ENCODE measurements around the gene SIM2. TPM values are rescaled to one million over a fixed set of nuclear protein-coding genes. Genes with fewer than 3 reads are reported as not detected.

The SIM2 gene
- total and polyA plus RNA-seq, 2 donors (not counting 1 experiment from before 2014, with no cell fraction given), result not detected

DNA sequence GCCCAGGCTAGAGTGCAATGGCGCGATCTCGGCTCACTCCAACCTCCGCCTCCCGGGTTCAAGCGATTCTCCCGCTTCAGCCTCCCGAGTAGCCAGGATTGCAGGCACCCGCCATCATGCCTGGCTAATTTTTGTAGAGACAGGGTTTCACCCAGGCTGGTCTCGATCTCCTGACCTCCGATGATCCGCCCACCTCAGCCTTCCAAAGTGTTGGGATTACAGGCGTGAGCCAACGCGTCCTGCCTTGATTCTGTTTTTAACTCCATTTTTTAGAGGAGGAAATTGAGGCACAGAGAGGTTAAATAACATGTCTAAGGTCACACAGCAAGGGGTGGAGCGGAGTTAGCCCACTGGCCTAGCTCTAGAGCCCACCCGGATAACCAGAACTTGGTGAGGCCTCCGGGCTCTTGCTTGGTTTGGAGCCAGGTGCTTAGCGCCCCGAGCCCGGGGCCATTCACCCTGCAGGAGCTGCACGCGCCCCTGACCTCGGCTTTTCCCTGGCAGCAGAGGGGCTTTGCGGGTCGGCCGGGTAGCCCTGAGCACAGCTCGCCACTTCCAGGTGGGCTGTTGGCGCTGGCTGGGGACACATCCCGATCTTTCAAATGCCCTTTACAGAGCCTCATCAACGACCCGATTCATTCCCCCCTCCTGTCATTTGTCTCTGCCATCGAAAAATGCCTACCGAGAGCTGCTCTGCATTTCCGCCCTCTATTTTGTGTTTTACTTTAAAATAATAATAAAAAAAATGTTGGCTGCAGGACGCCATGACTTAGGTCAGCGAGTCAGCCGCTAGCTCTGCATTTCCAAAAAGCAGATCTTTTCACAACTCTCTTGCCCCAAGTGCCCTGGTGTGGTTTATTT, 11.2 kb downstream of the SIM2 start:
- no peak for DNase-seq
- Mint-ChIP-seq H3K27me3 (peaks cover 81% of the 10 kb centered on the region), H3K4me3 (no peak overlapping the region)

DNA sequence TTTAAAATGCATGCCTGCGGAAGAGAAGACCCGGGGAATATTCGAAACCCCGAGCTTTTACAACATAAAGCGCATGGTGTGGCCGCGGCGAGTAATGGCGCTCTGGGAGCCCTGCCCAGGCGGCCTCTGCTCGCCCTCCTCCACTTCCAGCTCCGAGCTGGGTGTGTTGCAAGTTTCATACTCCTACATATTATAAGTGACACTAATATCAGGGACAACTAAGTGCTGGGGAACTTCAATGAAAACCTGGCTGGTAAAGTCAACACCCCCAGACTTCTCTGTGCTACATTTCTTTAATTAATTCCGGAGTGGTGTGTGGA, 11.8 kb downstream of the SIM2 start:
- H3K79me2 ChIP-seq (ENCODE audit: control insufficient read depth, insufficient read depth, low read length), result no peaks in the 10 kb centered on the region

More for the DNA sequence above, 11.2 kb downstream of the SIM2 start:
- no peak overlapping the region for H3K27ac ChIP-seq (ENCODE audit: low read length in 2 of 2)
- peaks cover 16% of the 10 kb centered on the region for H3K4me1 Mint-ChIP-seq
- WGBS (ENCODE audit: insufficient coverage), result 21% methylated on average over 30 of the region's 38 CpGs
- H3K9me3 Mint-ChIP-seq (ENCODE audit: insufficient read depth), result no peaks in the 10 kb centered on the region
- no peaks in the 10 kb centered on the region for H3K9me3 ChIP-seq (ENCODE audit: control extremely low read depth in 1 of 3, control insufficient read depth in 2 of 3, insufficient read depth in 1 of 3, low read length in 2 of 3)
- H3K4me1 ChIP-seq (ENCODE audit: control insufficient read depth in 2 of 2, insufficient read depth in 2 of 2, low read length in 2 of 2), result peaks cover 9 to 13% of the 10 kb centered on the region in 2 donors
- ChIA-PET CTCF (no interaction called here), POLR2A (no interaction called here)
- no peak overlapping the region for H3K4me3 ChIP-seq (ENCODE audit: control extremely low read depth in 1 of 5, extremely low read depth in 1 of 5, insufficient read depth in 1 of 5, low read depth in 2 of 5, low read length in 4 of 5)
- no peak overlapping the region for H3K4me2 ChIP-seq (replicated peaks; ENCODE audit: low read depth, low read length, poor library complexity, severe bottlenecking)
- ATAC-seq (ENCODE audit: low read depth), result no peak
- H4K20me1 ChIP-seq (ENCODE audit: control insufficient read depth, insufficient read depth, low read length, poor library complexity, severe bottlenecking), result no peaks in the 10 kb centered on the region
- no peak for TF ChIP-seq EZH2 (IDR thresholded peaks at IDR 0.05; ENCODE audit: borderline replicate concordance, insufficient read depth, low read depth, low read length, poor library complexity, severe bottlenecking)
- TF ChIP-seq, protein P1, sequence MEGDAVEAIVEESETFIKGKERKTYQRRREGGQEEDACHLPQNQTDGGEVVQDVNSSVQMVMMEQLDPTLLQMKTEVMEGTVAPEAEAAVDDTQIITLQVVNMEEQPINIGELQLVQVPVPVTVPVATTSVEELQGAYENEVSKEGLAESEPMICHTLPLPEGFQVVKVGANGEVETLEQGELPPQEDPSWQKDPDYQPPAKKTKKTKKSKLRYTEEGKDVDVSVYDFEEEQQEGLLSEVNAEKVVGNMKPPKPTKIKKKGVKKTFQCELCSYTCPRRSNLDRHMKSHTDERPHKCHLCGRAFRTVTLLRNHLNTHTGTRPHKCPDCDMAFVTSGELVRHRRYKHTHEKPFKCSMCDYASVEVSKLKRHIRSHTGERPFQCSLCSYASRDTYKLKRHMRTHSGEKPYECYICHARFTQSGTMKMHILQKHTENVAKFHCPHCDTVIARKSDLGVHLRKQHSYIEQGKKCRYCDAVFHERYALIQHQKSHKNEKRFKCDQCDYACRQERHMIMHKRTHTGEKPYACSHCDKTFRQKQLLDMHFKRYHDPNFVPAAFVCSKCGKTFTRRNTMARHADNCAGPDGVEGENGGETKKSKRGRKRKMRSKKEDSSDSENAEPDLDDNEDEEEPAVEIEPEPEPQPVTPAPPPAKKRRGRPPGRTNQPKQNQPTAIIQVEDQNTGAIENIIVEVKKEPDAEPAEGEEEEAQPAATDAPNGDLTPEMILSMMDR (IDR thresholded peaks at IDR 0.05), result no peak
- peaks cover 0 to 70% (median 48%) of the 10 kb centered on the region in 4 experiments for H3K27me3 ChIP-seq (replicated peaks in 1 of 4; ENCODE audit: control extremely low read depth in 1 of 4, control insufficient read depth in 3 of 4, insufficient read depth in 4 of 4, low read length in 3 of 4)
- H2AFZ ChIP-seq (ENCODE audit: insufficient read depth, low read depth, low read length, poor library complexity, severe bottlenecking), result no peak overlapping the region
- no peaks in the 10 kb centered on the region for H3K79me2 ChIP-seq (ENCODE audit: control insufficient read depth, insufficient read depth, low read length)
- intact Hi-C loops (cut with micrococcal nuclease), result no loop called here
- H3K9ac ChIP-seq (ENCODE audit: low read length), result no peak overlapping the region
- no peaks in the 10 kb centered on the region for H3K36me3 ChIP-seq (replicated peaks in 1 of 2; ENCODE audit: control extremely low read depth in 1 of 2, control insufficient read depth in 1 of 2, extremely low read depth in 1 of 2, insufficient read depth in 2 of 2, low read length in 1 of 2)
- no peak overlapping the region for H3K27ac Mint-ChIP-seq

More for the DNA sequence above, 11.8 kb downstream of the SIM2 start:
- Histone ChIP-seq H3K27ac (ENCODE audit: low read length in 2 of 2) (no peak overlapping the region), H3K4me1 (ENCODE audit: control insufficient read depth in 2 of 2, insufficient read depth in 2 of 2, low read length in 2 of 2) (peaks cover 9 to 13% of the 10 kb centered on the region in 2 donors), H3K9ac (ENCODE audit: low read length) (no peak overlapping the region), H4K20me1 (ENCODE audit: control insufficient read depth, insufficient read depth, low read length, poor library complexity, severe bottlenecking) (no peaks in the 10 kb centered on the region), H3K36me3 (replicated peaks in 1 of 2; ENCODE audit: control extremely low read depth in 1 of 2, control insufficient read depth in 1 of 2, extremely low read depth in 1 of 2, insufficient read depth in 2 of 2, low read length in 1 of 2) (no peaks in the 10 kb centered on the region), H2AFZ (ENCODE audit: insufficient read depth, low read depth, low read length, poor library complexity, severe bottlenecking) (no peak overlapping the region), H3K4me2 (replicated peaks; ENCODE audit: low read depth, low read length, poor library complexity, severe bottlenecking) (no peak overlapping the region), H3K4me3 (ENCODE audit: control extremely low read depth in 1 of 5, extremely low read depth in 1 of 5, insufficient read depth in 1 of 5, low read depth in 2 of 5, low read length in 4 of 5) (no peak overlapping the region), H3K9me3 (ENCODE audit: control extremely low read depth in 1 of 3, control insufficient read depth in 2 of 3, insufficient read depth in 1 of 3, low read length in 2 of 3) (no peaks in the 10 kb centered on the region), H3K27me3 (replicated peaks in 1 of 4; ENCODE audit: control extremely low read depth in 1 of 4, control insufficient read depth in 3 of 4, insufficient read depth in 4 of 4, low read length in 3 of 4) (peaks cover 0 to 64% (median 45%) of the 10 kb centered on the region in 4 experiments)
- Mint-ChIP-seq H3K27ac (no peak overlapping the region), H3K4me1 (peaks cover 15% of the 10 kb centered on the region), H3K27me3 (peaks cover 77% of the 10 kb centered on the region), H3K4me3 (no peak overlapping the region), H3K9me3 (ENCODE audit: insufficient read depth) (no peaks in the 10 kb centered on the region)
- ATAC-seq (ENCODE audit: low read depth) (no peak), DNase-seq (no peak)
- ChIA-PET CTCF (no interaction called here), POLR2A (no interaction called here)
- TF ChIP-seq EZH2 (IDR thresholded peaks at IDR 0.05; ENCODE audit: borderline replicate concordance, insufficient read depth, low read depth, low read length, poor library complexity, severe bottlenecking), result no peak
- TF ChIP-seq, protein P1 (IDR thresholded peaks at IDR 0.05), result no peak
- WGBS (ENCODE audit: insufficient coverage), result no CpG with 5 or more reads among the region's 13 CpGs
- intact Hi-C loops (cut with micrococcal nuclease), result no loop called here

All from B cell (primary cell).